ENCODE data around the gene SNX2.
"Not testable (repeated sequence)": the region's sequence is repeated elsewhere in the genome, so short reads cannot be mapped to it uniquely, and the experiment has no call there.

Gene SNX2

GRCh38 chr5:122844910-122845228, 70.0 kb downstream of the SNX2 start:
- FAIRE-seq, result no peak

- no peak for FAIRE-seq
Measured at GRCh38 chr5:122845229-122846050, 70.6 kb downstream of the SNX2 start, which contains the start of gene SNX24. TSS of gene SNX24 (plus strand) at chr5:122845613. CDS start at chr5:122845634, 21 bp downstream.

- FAIRE-seq, result no peak
Measured at GRCh38 chr5:122846051-122846550, 71.2 kb downstream of the SNX2 start.

GRCh38 chr5:122847687-122848081, 72.8 kb downstream of the SNX2 start:
- FAIRE-seq, result no peak

- no peak for FAIRE-seq
Measured at GRCh38 chr5:122849771-122850170, 74.9 kb downstream of the SNX2 start.

- FAIRE-seq, result not testable (repeated sequence)
Measured at GRCh38 chr5:122857538-122857937, 82.7 kb downstream of the SNX2 start.

GRCh38 chr5:122858451-122858850, 83.6 kb downstream of the SNX2 start:
- no peak for FAIRE-seq

GRCh38 chr5:122863240-122863639, 88.4 kb downstream of the SNX2 start:
- FAIRE-seq, result no peak

- no peak for FAIRE-seq
Measured at GRCh38 chr5:122863721-122864120, 88.8 kb downstream of the SNX2 start.

- FAIRE-seq, result no peak
Measured at GRCh38 chr5:122864400-122864799, 89.5 kb downstream of the SNX2 start.

- no peak for FAIRE-seq
Measured at GRCh38 chr5:122864842-122865241, 90.0 kb downstream of the SNX2 start.

GRCh38 chr5:122870219-122870856, 95.5 kb downstream of the SNX2 start:
- no peak for FAIRE-seq

GRCh38 chr5:122871661-122872060, 96.8 kb downstream of the SNX2 start:
- FAIRE-seq, result no peak

- no peak for FAIRE-seq
Measured at GRCh38 chr5:122874179-122874875, 99.4 kb downstream of the SNX2 start.

- FAIRE-seq, result no peak
Measured at GRCh38 chr5:122877518-122877917, 102.6 kb downstream of the SNX2 start.

- no peak for FAIRE-seq
Measured at GRCh38 chr5:122879076-122879475, 104.2 kb downstream of the SNX2 start.

Data from endometrium (tissue), 2 donors.